K562 (cell line): ENCODE results near the gene CASP2. TPM values are rescaled to one million over a fixed set of nuclear protein-coding genes. Genes with fewer than 3 reads are reported as not detected.

Experiments
- ATAC-seq: fragments of 200-7000 bp; cut with Tn5 transposase; 3 replicates; pipeline ENCODE4 v1.9.1; 2020; ENCODE audit warnings: moderate library complexity
- BruUV-seq: library from RNA; stranded (reverse); fragments of 400-500 nt; replicated peaks from 2 replicates; lab custom pipeline; 2021; lab: Mats Ljungman, UMichigan
- CTCF ChIA-PET: fragments of 300-600 bp; formaldehyde crosslinking; extraction: SDS; loops from one replicate; lab custom pipeline; 2021; ENCODE audit warnings: low intra/inter-chr PET ratio; lab: Yijun Ruan, JAX
- POLR2A ChIA-PET: fragments of 300-600, 350-650 bp; sonication (Branson Sonifier 250); formaldehyde crosslinking; extraction: SDS; loops from one replicate; lab custom pipeline; 2021; ENCODE audit warnings: antibody characterized with exemption, inconsistent platforms; lab: Yijun Ruan, JAX
- DNase-seq, 4 experiments: peaks; one replicate each; pipeline versions ENCODE4 v3.0.0 to v3.0.0-alpha.2; 2011 to 2018; ENCODE audit warnings: low spot score in 3 of 4, mixed read lengths in 3 of 4; ENCODE audit errors: extremely low read depth in 1 of 4
- FAIRE-seq: peaks from 2 replicates; lab custom pipeline; 2011; peaks lifted over from hg19 to GRCh38; lab: Jason Lieb, UNC
- H2AFZ ChIP-seq: 2 replicates; pipeline ENCODE4 v1.6.0; 2011; ENCODE audit warnings: low read depth, low read length, control low read depth, inconsistent platforms
- H3K27ac ChIP-seq: fragments of 200-600 bp; 3 replicates; pipeline ENCODE4 v1.8.0; 2011; ENCODE audit warnings: low read depth, mild to moderate bottlenecking, control low read depth, inconsistent platforms, low read length, moderate library complexity, mixed read lengths; ENCODE audit errors: extremely low read depth
- H3K27me3 ChIP-seq, 2 experiments: fragments of 300-600 bp in 1 of 2; 2 replicates in 1 of 2; 3 replicates in 1 of 2; pipeline versions ENCODE4 v1.6.0 to v1.8.0; 2011; ENCODE audit warnings: inconsistent platforms in 2 of 2, low read length in 2 of 2, mild to moderate bottlenecking in 1 of 2, mixed read lengths in 1 of 2, moderate library complexity in 1 of 2; ENCODE audit not compliant: control insufficient read depth in 2 of 2, insufficient read depth in 2 of 2
- H3K36me3 ChIP-seq: fragments of 300-600 bp; 3 replicates; pipeline ENCODE4 v1.8.0; 2011; ENCODE audit warnings: mild to moderate bottlenecking, low read length, inconsistent platforms; ENCODE audit not compliant: control insufficient read depth, insufficient read depth
- H3K4me1 ChIP-seq, 2 experiments: fragments of 200-600 bp in 1 of 2; replicated peaks in 1 of 2; 2 replicates in 1 of 2; 3 replicates in 1 of 2; pipeline versions ENCODE4 v1.5.1 to v1.8.0; 2011; ENCODE audit warnings: inconsistent platforms in 2 of 2, low read length in 2 of 2, mild to moderate bottlenecking in 1 of 2, mixed read lengths in 1 of 2, moderate library complexity in 1 of 2; ENCODE audit not compliant: control insufficient read depth in 2 of 2, insufficient read depth in 2 of 2
- H3K4me2 ChIP-seq: 2 replicates; pipeline ENCODE4 v1.6.1; 2011; ENCODE audit warnings: low read length, control low read depth, inconsistent platforms, mixed read lengths; ENCODE audit not compliant: insufficient read depth
- H3K4me3 ChIP-seq: fragments of 200-600 bp; sonication (generic), shearing (Covaris generic); 2 replicates; pipeline ENCODE4 v1.5.1; 2016; ENCODE audit warnings: control low read depth, inconsistent platforms
- H3K79me2 ChIP-seq: fragments of 200-600 bp; 3 replicates; pipeline ENCODE4 v1.8.0; 2011; ENCODE audit warnings: low read length, inconsistent platforms; ENCODE audit not compliant: control insufficient read depth, insufficient read depth
- H3K9ac ChIP-seq, 2 experiments: 2 replicates each; pipeline versions ENCODE4 v1.6.0 to v1.6.1; 2011; ENCODE audit warnings: low read depth in 2 of 2, low read length in 2 of 2, control low read depth in 1 of 2, inconsistent platforms in 1 of 2, mild to moderate bottlenecking in 1 of 2, mixed read lengths in 1 of 2; ENCODE audit not compliant: insufficient read depth in 1 of 2
- H3K9me1 ChIP-seq: one replicate; pipeline ENCODE4 v1.6.0; 2011; ENCODE audit warnings: inconsistent platforms, mild to moderate bottlenecking, low read length, moderate library complexity; ENCODE audit not compliant: control insufficient read depth, insufficient read depth
- H3K9me3 ChIP-seq: replicated peaks from 2 replicates; pipeline ENCODE4 v1.5.1; 2011; ENCODE audit warnings: low read depth, low read length, inconsistent platforms; ENCODE audit not compliant: control insufficient read depth, insufficient read depth
- H4K20me1 ChIP-seq: replicated peaks from 2 replicates; pipeline ENCODE4 v1.6.1; 2011; ENCODE audit warnings: low read length, inconsistent platforms, mixed read lengths; ENCODE audit not compliant: control insufficient read depth, insufficient read depth
- ARID3A ChIP-seq: IDR thresholded peaks from 2 replicates; pipeline ENCODE4 v1.6.1; 2012; ENCODE audit warnings: low read depth, low read length, improper control_type of control experiment, borderline replicate concordance
- CBFA2T3 ChIP-seq: fragments of 450-650 bp; IDR thresholded peaks from 2 replicates; pipeline ENCODE4 v1.6.1; 2017
- CTCF ChIP-seq, 3 experiments: IDR thresholded peaks in 2 of 3; conservative IDR thresholded peaks in 1 of 3; 2 replicates each; pipeline ENCODE4 v1.5.1; 2011 to 2012; ENCODE audit warnings: low read length in 3 of 3, mild to moderate bottlenecking in 3 of 3, control low read depth in 2 of 3, improper control_type of control experiment in 1 of 3, inconsistent platforms in 1 of 3, low read depth in 1 of 3, mixed read lengths in 1 of 3, moderate library complexity in 1 of 3; ENCODE audit not compliant: insufficient read depth in 2 of 3
- DACH1 ChIP-seq: fragments of 450-650 bp; IDR thresholded peaks from 2 replicates; pipeline ENCODE4 v1.6.1; 2018; ENCODE audit not compliant: partially characterized antibody
- EGR1 ChIP-seq: fragments of 450-650 bp; conservative IDR thresholded peaks from 2 replicates; pipeline ENCODE4 v1.6.1; 2017; ENCODE audit warnings: mild to moderate bottlenecking
- FOXA3 ChIP-seq, 2 experiments: fragments of 450-650 bp in 1 of 2; sonication (generic) in 1 of 2; formaldehyde crosslinking; IDR thresholded peaks in 1 of 2; conservative IDR thresholded peaks in 1 of 2; 2 replicates each; pipeline versions ENCODE4 v1.4.0 to v1.8.0; 2020 to 2022; ENCODE audit warnings: mild to moderate bottlenecking in 2 of 2, missing genetic modification reagents in 1 of 2
- GABPA ChIP-seq: fragments of 200-800 bp; sonication (Bioruptor generic); conservative IDR thresholded peaks from 2 replicates; pipeline ENCODE4 v1.6.1; 2016; ENCODE audit warnings: low read depth, missing genetic modification characterization, missing compliant biosample characterization
- GATA2 ChIP-seq: sonication (generic); formaldehyde crosslinking; IDR thresholded peaks from 2 replicates; pipeline ENCODE4 v1.4.0; 2020; ENCODE audit warnings: mild to moderate bottlenecking, missing genetic modification reagents
- KAT8 ChIP-seq: fragments of 450-650 bp; IDR thresholded peaks from 2 replicates; pipeline ENCODE4 v1.6.1; 2016; ENCODE audit warnings: low read depth, mild to moderate bottlenecking
- NCOA2 ChIP-seq, 2 experiments: fragments of 450-650 bp; IDR thresholded peaks; 2 replicates each; pipeline ENCODE4 v1.6.1; 2018; ENCODE audit warnings: mild to moderate bottlenecking in 2 of 2, moderate library complexity in 1 of 2; ENCODE audit not compliant: partially characterized antibody in 2 of 2
- RERE ChIP-seq: sonication (generic); formaldehyde crosslinking; IDR thresholded peaks from 2 replicates; pipeline ENCODE4 v1.8.0; 2023; ENCODE audit warnings: missing genetic modification reagents, mild to moderate bottlenecking, borderline replicate concordance
- RFX5 ChIP-seq: IDR thresholded peaks from 2 replicates; pipeline ENCODE4 v1.6.1; 2011; ENCODE audit warnings: low read depth, mild to moderate bottlenecking, improper control_type of control experiment, low read length
- WGBS: fragments of 100-300 bp; shearing (Covaris generic); methylation state at CpG from one replicate; pipeline ENCODE4 v1.1.6; 2016; ENCODE audit warnings: low coverage, mixed read lengths; ENCODE audit not compliant: insufficient coverage; ENCODE audit errors: missing lambda C conversion rate; 5-methylcytosine and 5-hydroxymethylcytosine counted together
- in situ Hi-C: fragments of 300-500 bp; cut with MboI; formaldehyde crosslinking; loops from 4 replicates; pipeline ENCODE4 v1.15.0; 2018; ENCODE audit warnings: inconsistent platforms, mixed read lengths
- intact Hi-C: fragments of 100-400 bp; cut with micrococcal nuclease; formaldehyde crosslinking; loops from 2 replicates; pipeline ENCODE4 v1.14.2; 2022
- polyA plus RNA-seq, 8 experiments: library from polyadenylated mRNA; depleted of rRNA in 4 of 8; stranded (reverse) in 5 of 8; unstranded in 3 of 8; fragments of >200 nt; fragmentation: Nextera tagmentation in 2 of 8; fragmentation: Illumina TruSeq in 1 of 8; extraction: Ambion mirVana in 2 of 8; extraction: Trizol in 1 of 8; gene quantifications; 2 replicates each; pipeline versions ENCODE4 v1.2.1 to v1.2.3, GENCODE V29; 2011 to 2014; ENCODE audit warnings: inconsistent platforms in 1 of 8, missing spikeins in 1 of 8
- total RNA-seq, 7 experiments: library from RNA; depleted of rRNA in 6 of 7; stranded (reverse); fragments of >200 nt in 6 of 7; fragmentation: Illumina TruSeq in 2 of 7; extraction: Trizol in 2 of 7; gene quantifications; 2 replicates each; pipeline versions ENCODE4 v1.2.1 to v1.2.3, GENCODE V29; 2011 to 2021; ENCODE audit warnings: low replicate concordance in 1 of 7

CASP2 gene
- total and polyA plus RNA-seq, 9 of the 15 experiments (the other 6 are each of a cell fraction or from before 2014, with no cell fraction given): 18.8 to 64.9 (median 24.1) TPM

GRCh38 chr7:143255564-143255963, 32.6 kb upstream of the CASP2 start (continued):
- peak; percentile 57; the same call in 1 of the 2 replicates for TF ChIP-seq ARID3A
- peak; percentile 82 for TF ChIP-seq EGR1
- no peak for TF ChIP-seq KAT8
- peak in 1 of 2 experiments; percentile 6 for TF ChIP-seq NCOA2 (IDR thresholded peaks at IDR 0.05; ENCODE audit: partially characterized antibody in 2 of 2)
- TF ChIP-seq GATA2 (CRISPR knock-in tag): peak; percentile 9; the same call in 1 of the 2 replicates
- peak; percentile 55 for TF ChIP-seq CBFA2T3
- peak; percentile 77 for TF ChIP-seq DACH1
- TF ChIP-seq GABPA: no peak

- H3K4me2 ChIP-seq: peak overlapping the region; percentile 62
- H3K4me1 ChIP-seq: peaks cover 5 to 43% of the 10 kb centered on the region in 2 experiments; a peak in 4 of 5 replicates
- H2AFZ ChIP-seq: peak overlapping the region; percentile 89
- DNase-seq: peak; percentile 57 to 72 (median 66)
- in situ Hi-C loops: no loop called here
- POLR2A ChIA-PET: interaction anchor here (0.6 to 1.7 kb wide), 5 partner anchors 8 to 401 kb away, joined by 3 to 8 read pairs (median 3); no protein-coding TSS in a partner anchor
- H3K9me1 ChIP-seq: no peaks in the 10 kb centered on the region
- H3K79me2 ChIP-seq: no peaks in the 10 kb centered on the region
- BruUV-seq: no TSS peak
- 70% methylated on average over 3 of the region's 3 CpGs for WGBS
- no peaks in the 10 kb centered on the region for H4K20me1 ChIP-seq
- H3K4me3 ChIP-seq: no peak overlapping the region
- peak overlapping the region; percentile 84 for H3K27ac ChIP-seq
- peak; percentile 82 for ATAC-seq
- H3K27me3 ChIP-seq: no peaks in the 10 kb centered on the region
- CTCF ChIA-PET: no interaction called here
- FAIRE-seq: no peak
- peak overlapping the region; percentile 58 to 61; a peak in 3 of 4 replicates for H3K9ac ChIP-seq
- H3K9me3 ChIP-seq: 0 out of 2 replicates have a peak, but pooled peaks cover 1% of the 10 kb centered on the region
- intact Hi-C loops: no loop called here
- H3K36me3 ChIP-seq: no peaks in the 10 kb centered on the region
- TF ChIP-seq CTCF (IDR thresholded peaks at IDR 0.05 in 2 of 3, conservative IDR thresholded peaks at IDR 0.05 in 1 of 3; ENCODE audit: insufficient read depth in 2 of 3, low read depth in 1 of 3, low read length in 3 of 3) (peak; percentile 58 to 68 (median 60)), RERE (CRISPR knock-in tag) (no peak), RFX5 (no peak), FOXA3 (CRISPR knock-in tag; conservative IDR thresholded peaks at IDR 0.05 in 1 of 2, IDR thresholded peaks at IDR 0.05 in 1 of 2) (peak; percentile 33 to 52; a peak in 1 of 4 replicates)
These were observed 31.8 kb upstream of the CASP2 start for GRCh38 chr7:143256325-143256724.
